Muscle layer of colon (tissue), 2 donors: Measurements from ENCODE around the gene NUTM2B.
"Not testable (repeated sequence)": the region's sequence is repeated elsewhere in the genome, so short reads cannot be mapped to it uniquely, and the experiment has no call there.

Experiments
- H3K27ac ChIP-seq: one replicate; pipeline ENCODE4 v1.7.0; 2013; ENCODE audit warnings: low read depth, mild to moderate bottlenecking, low read length, moderate library complexity
- H3K27me3 ChIP-seq, 2 donors: one replicate each; pipeline ENCODE4 v1.7.0; 2013; ENCODE audit warnings: low read length in 2 of 2, mild to moderate bottlenecking in 2 of 2; ENCODE audit not compliant: insufficient read depth in 2 of 2, control insufficient read depth in 1 of 2
- H3K36me3 ChIP-seq: one replicate; pipeline ENCODE4 v1.7.0; 2013; ENCODE audit warnings: mild to moderate bottlenecking, low read length; ENCODE audit not compliant: insufficient read depth
- H3K4me1 ChIP-seq: one replicate; pipeline ENCODE4 v1.7.0; 2013; ENCODE audit warnings: mild to moderate bottlenecking, low read length; ENCODE audit not compliant: insufficient read depth
- H3K4me3 ChIP-seq, 2 donors: one replicate each; pipeline ENCODE4 v1.7.0; 2013; ENCODE audit warnings: low read length in 2 of 2, low read depth in 1 of 2, mild to moderate bottlenecking in 1 of 2, moderate library complexity in 1 of 2
- H3K9ac ChIP-seq: one replicate; pipeline ENCODE4 v1.7.0; 2013; ENCODE audit warnings: low read length
- H3K9me3 ChIP-seq: one replicate; pipeline ENCODE4 v1.7.0; 2013; ENCODE audit warnings: mild to moderate bottlenecking, low read length
- donor health status: abdominal sarcoma.
- donor health status: Adenocarcinoma of cecum.

The NUTM2B gene

DNA sequence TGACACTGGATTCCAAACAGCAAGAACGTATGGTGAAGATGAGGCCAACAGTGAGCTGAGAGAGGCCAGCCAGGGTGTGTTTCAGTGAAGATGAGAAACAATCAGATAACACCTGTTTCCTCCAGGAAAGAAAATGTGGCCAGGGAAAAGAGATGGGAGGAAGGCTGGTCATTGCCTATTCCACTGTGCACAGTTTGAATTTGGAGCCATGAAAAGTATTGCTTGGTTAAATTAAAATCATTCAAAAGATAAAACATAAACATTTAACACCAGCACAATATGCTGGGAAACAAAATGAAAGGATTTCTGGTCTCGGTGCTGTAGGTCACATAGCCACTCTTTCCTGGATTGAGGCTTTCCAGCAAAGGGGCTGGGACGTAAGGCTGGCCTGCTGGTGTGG, at the start of gene NUTM2B:
Gene NUTM2B (plus strand): TSS at position 301 of the 400 bp plus-strand sequence. CDS start 383 bp downstream, outside the sequence.
- not testable (repeated sequence) for H3K27ac ChIP-seq

GRCh38 chr10:79663287-79663686, 39.7 kb upstream of the NUTM2B start:
- H3K4me1 ChIP-seq, H3K9me3 ChIP-seq, H3K4me3 ChIP-seq, H3K27ac ChIP-seq, H3K36me3 ChIP-seq, H3K9ac ChIP-seq, H3K27me3 ChIP-seq: not testable (repeated sequence)

More for the DNA sequence above, at the start of gene NUTM2B:
- H3K9me3 ChIP-seq, H3K36me3 ChIP-seq, H3K27me3 ChIP-seq, H3K4me3 ChIP-seq, H3K9ac ChIP-seq, H3K4me1 ChIP-seq: not testable (repeated sequence)

GRCh38 chr10:79664686-79665085, 38.3 kb upstream of the NUTM2B start:
- H3K27ac ChIP-seq, H3K9me3 ChIP-seq, H3K4me3 ChIP-seq, H3K4me1 ChIP-seq, H3K27me3 ChIP-seq, H3K9ac ChIP-seq, H3K36me3 ChIP-seq: not testable (repeated sequence)

DNA sequence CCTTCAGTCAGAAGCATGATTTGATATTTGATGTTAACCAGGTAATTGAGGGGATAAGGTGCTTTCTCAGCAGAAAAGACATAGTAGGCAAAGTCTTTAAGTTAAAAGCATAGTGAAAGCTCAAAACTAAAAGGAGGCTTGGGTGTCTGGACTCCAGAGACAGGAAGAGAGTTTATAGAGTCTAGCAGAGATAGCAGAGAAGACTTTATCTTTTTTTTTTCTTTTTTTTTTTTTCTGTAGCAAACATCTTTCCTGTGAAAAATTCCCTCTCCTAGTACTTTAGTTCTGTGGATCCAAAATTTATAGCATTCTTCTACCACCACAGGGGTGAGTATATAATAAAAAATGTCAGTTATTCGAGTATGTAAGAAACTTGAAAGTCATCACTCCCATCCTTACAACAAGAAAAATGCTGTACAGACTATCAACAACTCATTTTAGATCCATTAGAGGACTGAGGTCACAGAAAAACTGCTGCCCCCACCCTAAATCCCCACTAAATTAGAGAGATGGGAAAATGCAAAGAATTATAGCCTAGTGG, 33.7 kb upstream of the NUTM2B start:
- H3K27ac ChIP-seq, H3K36me3 ChIP-seq, H3K4me1 ChIP-seq, H3K9ac ChIP-seq, H3K4me3 ChIP-seq, H3K27me3 ChIP-seq, H3K9me3 ChIP-seq: not testable (repeated sequence)

DNA sequence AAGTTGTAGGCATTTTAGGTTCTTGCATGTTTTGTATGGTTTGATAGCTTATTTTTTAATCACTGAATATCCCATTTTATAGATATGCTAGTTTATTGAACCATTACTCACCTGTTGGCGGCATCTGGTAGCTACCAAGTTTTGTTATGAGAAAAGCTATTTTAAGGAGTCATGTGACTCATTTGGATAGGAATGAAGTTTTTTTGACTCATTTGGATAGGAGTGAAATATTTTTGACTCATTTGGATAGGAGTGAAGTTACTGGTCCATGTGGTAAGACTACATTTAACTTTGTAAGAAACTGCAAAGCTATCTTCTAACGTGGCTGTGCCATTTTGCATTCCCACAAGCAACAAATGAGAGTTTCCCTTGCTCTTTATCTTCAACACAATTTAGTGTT, 28.1 kb upstream of the NUTM2B start:
- H3K4me3 ChIP-seq = not testable (repeated sequence)

DNA sequence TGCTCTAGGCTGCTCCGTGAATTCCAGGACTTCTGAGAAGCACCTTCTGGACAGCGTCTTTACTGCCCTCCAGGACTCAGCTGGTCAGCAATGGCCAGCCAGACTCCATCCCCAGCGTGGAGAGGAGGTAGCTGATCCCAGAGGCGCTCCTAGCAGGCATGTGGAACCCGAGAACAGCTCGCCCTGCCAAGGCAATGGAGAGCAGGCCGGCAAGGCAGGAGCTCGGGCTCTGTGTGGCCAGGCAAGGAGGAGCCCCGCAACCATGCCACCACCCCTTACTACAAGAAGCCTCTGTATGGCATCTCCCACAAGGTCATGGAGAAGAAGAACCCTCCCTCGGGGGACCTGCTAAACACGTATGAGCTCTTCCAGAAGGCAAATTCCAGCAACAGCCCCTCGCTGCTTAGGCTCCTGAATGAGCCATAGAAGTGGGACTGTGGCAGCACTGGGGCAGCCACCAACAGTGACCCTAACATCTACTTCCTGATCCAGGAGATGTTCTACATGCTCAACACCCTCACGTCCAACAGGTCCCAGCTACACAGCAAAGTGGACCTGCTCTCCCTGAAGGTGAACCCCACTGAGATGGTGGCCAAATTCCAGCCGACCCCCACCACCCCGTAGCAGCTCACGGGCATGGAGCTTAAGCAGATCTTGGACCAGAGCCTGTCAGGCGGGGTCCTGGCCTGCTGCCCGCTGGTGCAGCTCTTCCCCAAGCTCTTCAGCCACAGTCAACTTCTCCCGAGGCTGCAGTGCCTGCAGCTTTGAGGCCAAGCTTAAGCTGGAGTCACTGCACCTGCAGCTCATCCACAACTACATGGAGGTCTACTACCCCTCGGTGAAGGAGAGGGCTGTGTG, 19.8 kb upstream of the NUTM2B start:
- H3K4me3 ChIP-seq, H3K27ac ChIP-seq, H3K9ac ChIP-seq, H3K27me3 ChIP-seq, H3K36me3 ChIP-seq, H3K4me1 ChIP-seq, H3K9me3 ChIP-seq: not testable (repeated sequence)

More for the DNA sequence above, 28.1 kb upstream of the NUTM2B start:
- not testable (repeated sequence) for H3K4me1 ChIP-seq, H3K27me3 ChIP-seq, H3K9me3 ChIP-seq, H3K36me3 ChIP-seq, H3K9ac ChIP-seq, H3K27ac ChIP-seq

DNA sequence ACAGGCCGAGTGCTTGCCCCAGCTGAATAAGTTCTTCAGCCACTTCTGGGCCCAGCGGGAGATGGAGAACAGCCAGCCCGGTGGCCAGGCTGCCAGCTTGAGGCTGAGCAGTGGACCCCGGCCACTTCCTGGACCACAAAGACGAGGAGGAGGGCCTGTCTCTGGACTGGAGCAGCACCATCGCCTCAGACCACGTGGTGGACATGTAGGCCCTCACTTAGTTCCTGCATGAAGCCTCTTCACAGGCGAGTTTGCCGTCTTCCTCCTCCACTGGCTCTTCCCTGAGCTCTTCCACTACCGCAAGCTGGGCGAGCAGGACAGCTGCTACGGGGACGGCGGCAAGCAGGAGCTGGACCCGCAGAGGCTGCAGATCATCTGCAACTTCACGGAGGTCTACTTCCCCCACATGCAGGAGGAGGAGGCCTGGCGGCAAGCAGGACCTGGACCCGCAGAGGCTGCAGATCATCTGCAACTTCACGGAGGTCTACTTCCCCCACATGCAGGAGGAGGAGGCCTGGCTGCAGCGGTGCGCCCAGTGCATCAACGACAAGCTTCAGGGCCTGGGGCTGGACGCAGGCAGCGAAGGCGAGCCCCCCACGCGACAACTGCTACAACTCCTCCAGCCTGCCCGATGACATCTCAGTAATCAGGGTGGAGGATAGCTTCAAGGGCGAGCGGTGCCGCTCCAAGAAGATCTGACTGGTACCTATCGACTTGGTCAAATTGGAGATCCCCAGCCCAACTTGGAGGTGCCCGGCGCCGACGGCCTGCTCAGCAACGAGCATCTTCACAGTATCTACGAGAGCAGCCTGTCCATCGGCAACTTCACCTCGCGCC, 18.9 kb upstream of the NUTM2B start:
- not testable (repeated sequence) for H3K36me3 ChIP-seq, H3K27me3 ChIP-seq, H3K4me3 ChIP-seq, H3K27ac ChIP-seq, H3K9me3 ChIP-seq, H3K9ac ChIP-seq, H3K4me1 ChIP-seq

GRCh38 chr10:79685044-79685685, 17.9 kb upstream of the NUTM2B start:
- not testable (repeated sequence) for H3K9ac ChIP-seq, H3K36me3 ChIP-seq, H3K4me3 ChIP-seq, H3K4me1 ChIP-seq, H3K27ac ChIP-seq, H3K9me3 ChIP-seq, H3K27me3 ChIP-seq

- H3K4me3 ChIP-seq, H3K27me3 ChIP-seq, H3K4me1 ChIP-seq, H3K36me3 ChIP-seq, H3K27ac ChIP-seq, H3K9ac ChIP-seq, H3K9me3 ChIP-seq: not testable (repeated sequence)
Observed at GRCh38 chr10:79686595-79686994, 16.4 kb upstream of the NUTM2B start.

- H3K9ac ChIP-seq, H3K4me1 ChIP-seq: not testable (repeated sequence)
Observed at GRCh38 chr10:79687406-79688150, 15.4 kb upstream of the NUTM2B start.

DNA sequence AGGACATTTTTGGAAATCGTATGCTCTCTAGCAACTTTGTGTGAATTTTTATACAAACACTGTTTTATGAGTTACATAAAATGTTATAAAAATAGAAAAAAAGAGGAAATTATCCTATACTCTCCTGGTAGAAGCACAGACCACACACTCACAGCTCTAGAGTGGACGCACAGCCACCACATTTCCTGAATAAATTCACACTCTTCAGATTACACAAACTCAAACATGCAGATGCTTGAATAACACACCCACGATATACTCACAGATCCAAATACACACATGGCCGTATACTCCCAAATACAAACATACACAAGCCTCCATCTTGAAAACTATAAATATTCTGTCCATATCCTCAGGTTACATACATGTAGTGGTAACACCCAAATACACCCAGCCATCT, 14.2 kb upstream of the NUTM2B start:
- H3K36me3 ChIP-seq, H3K27ac ChIP-seq, H3K9me3 ChIP-seq, H3K9ac ChIP-seq, H3K4me1 ChIP-seq, H3K4me3 ChIP-seq, H3K27me3 ChIP-seq: not testable (repeated sequence)

More at GRCh38 chr10:79687406-79688150, 15.4 kb upstream of the NUTM2B start:
- H3K36me3 ChIP-seq, H3K27me3 ChIP-seq, H3K4me3 ChIP-seq, H3K27ac ChIP-seq, H3K9me3 ChIP-seq: not testable (repeated sequence)
